PC-9 (cell line): Measurements from ENCODE around the gene TRABD. TPM values are rescaled to one million over a fixed set of nuclear protein-coding genes. Genes with fewer than 3 reads are reported as not detected.

Experiments used
- BruUV-seq: library from RNA; stranded (reverse); fragments of 400-500 nt; replicated peaks from 2 replicates; lab custom pipeline; 2021; lab: Mats Ljungman, UMichigan
- CTCF ChIA-PET: fragments of 300-600 bp; sonication (Branson Sonifier 250); formaldehyde crosslinking; loops from one replicate; lab custom pipeline; 2022; ENCODE audit warnings: antibody characterized with exemption; lab: Charles Lee
- POLR2A ChIA-PET: fragments of 300-600 bp; sonication (Branson Sonifier 250); formaldehyde crosslinking; loops from one replicate; lab custom pipeline; 2022; ENCODE audit warnings: antibody characterized with exemption; ENCODE audit not compliant: unreplicated experiment; lab: Charles Lee
- DNase-seq, 2 experiments: peaks; one replicate each; pipeline versions ENCODE4 v3.0.0 to v3.0.0-alpha.2; 2015 to 2022; ENCODE audit warnings: mixed read lengths in 1 of 2
- H2AFZ ChIP-seq: fragments of 200-600 bp; sonication (generic); 2 replicates; pipeline ENCODE4 v1.8.1; 2017; ENCODE audit warnings: antibody characterized with exemption
- H3F3A ChIP-seq: fragments of 200-600 bp; sonication (generic); 2 replicates; pipeline ENCODE4 v1.8.1; 2017; ENCODE audit warnings: antibody characterized with exemption, mild to moderate bottlenecking, low read depth; ENCODE audit not compliant: insufficient read depth
- H3K27ac ChIP-seq: fragments of 200-600 bp; sonication (generic); 2 replicates; pipeline ENCODE4 v1.6.1; 2016; ENCODE audit warnings: mixed run types
- H3K27me3 ChIP-seq: fragments of 200-600 bp; sonication (generic); 2 replicates; pipeline ENCODE4 v1.6.1; 2016; ENCODE audit warnings: low read depth, mixed run types; ENCODE audit not compliant: insufficient read depth
- H3K36me3 ChIP-seq: fragments of 200-600 bp; sonication (generic); 2 replicates; pipeline ENCODE4 v1.6.1; 2016; ENCODE audit warnings: low read depth, mixed run types
- H3K4me1 ChIP-seq: fragments of 200-600 bp; sonication (generic); replicated peaks from 2 replicates; pipeline ENCODE4 v1.6.1; 2016; ENCODE audit warnings: mixed run types; ENCODE audit not compliant: insufficient read depth
- H3K4me2 ChIP-seq: fragments of 200-600 bp; sonication (generic); 2 replicates; pipeline ENCODE4 v1.6.1; 2017; ENCODE audit warnings: mixed run types
- H3K4me3 ChIP-seq: fragments of 200-600 bp; sonication (generic); 2 replicates; pipeline ENCODE4 v1.6.1; 2016; ENCODE audit warnings: mixed run types
- H3K79me2 ChIP-seq: fragments of 200-600 bp; sonication (generic); 2 replicates; pipeline ENCODE4 v1.6.1; 2017; ENCODE audit warnings: low read depth, mixed run types
- H3K9me2 ChIP-seq: fragments of 200-600 bp; sonication (generic); 2 replicates; pipeline ENCODE4 v1.8.1; 2017; ENCODE audit warnings: mild to moderate bottlenecking; ENCODE audit not compliant: insufficient read depth
- H3K9me3 ChIP-seq: fragments of 200-600 bp; sonication (generic); 2 replicates; pipeline ENCODE4 v1.8.1; 2016; ENCODE audit warnings: low read depth; ENCODE audit not compliant: insufficient read depth
- H4K20me1 ChIP-seq: fragments of 200-600 bp; sonication (generic); 2 replicates; pipeline ENCODE4 v1.8.1; 2017; ENCODE audit not compliant: insufficient read depth
- CTCF ChIP-seq: fragments of 200-600 bp; sonication (generic); conservative IDR thresholded peaks from 2 replicates; pipeline ENCODE4 v1.6.1; 2017; ENCODE audit warnings: mixed run types, antibody characterized with exemption, mild to moderate bottlenecking, moderate library complexity
- EZH2 ChIP-seq: fragments of 200-600 bp; sonication (generic); IDR thresholded peaks from 2 replicates; pipeline ENCODE4 v1.8.0; 2017; ENCODE audit warnings: antibody characterized with exemption, low read depth
- intact Hi-C: fragments of 100-400 bp; cut with micrococcal nuclease; formaldehyde crosslinking; loops from one replicate; pipeline ENCODE4 v1.10.0; 2022; ENCODE audit not compliant: unreplicated experiment
- total RNA-seq: library from RNA; stranded (reverse); gene quantifications from 2 replicates; pipeline ENCODE4 v1.2.3, GENCODE V29; 2021

TRABD gene
- total RNA-seq, 1 experiment from 2014 or later = 68.2 TPM

- Histone ChIP-seq H3K4me3 (peak overlapping the region; percentile 56; the same call in 1 of the 2 replicates), H3K27ac (no peak overlapping the region), H3K9me3 (no peaks in the 10 kb centered on the region), H3F3A (peaks cover 10% of the 10 kb centered on the region; the same call in 1 of the 2 replicates), H3K36me3 (no peaks in the 10 kb centered on the region), H3K4me1 (peaks cover 13% of the 10 kb centered on the region), H3K27me3 (no peaks in the 10 kb centered on the region), H4K20me1 (no peaks in the 10 kb centered on the region), H2AFZ (no peak overlapping the region), H3K4me2 (peak overlapping the region; percentile 67), H3K79me2 (peaks cover 4% of the 10 kb centered on the region; the same call in 1 of the 2 replicates), H3K9me2 (no peaks in the 10 kb centered on the region)
- no peak for TF ChIP-seq CTCF
- no peak for TF ChIP-seq EZH2
- DNase-seq = no peak
- POLR2A ChIA-PET = no interaction called here
- intact Hi-C loops = no loop called here
- TSS peak; percentile 83 for BruUV-seq
- CTCF ChIA-PET = no interaction called here
Observed at GRCh38 chr22:50169181-50169759, 16.4 kb upstream of the TRABD start.

- ChIA-PET CTCF (no interaction called here), POLR2A (no interaction called here)
- Histone ChIP-seq H3K4me2 (peak overlapping the region; percentile 67), H3K9me2 (no peaks in the 10 kb centered on the region), H2AFZ (no peak overlapping the region), H3K36me3 (no peaks in the 10 kb centered on the region), H3F3A (peaks cover 10% of the 10 kb centered on the region; the same call in 1 of the 2 replicates), H3K4me1 (peaks cover 13% of the 10 kb centered on the region), H3K9me3 (no peaks in the 10 kb centered on the region), H4K20me1 (no peaks in the 10 kb centered on the region), H3K79me2 (peaks cover 4% of the 10 kb centered on the region; the same call in 1 of the 2 replicates), H3K4me3 (peak overlapping the region; percentile 56; the same call in 1 of the 2 replicates), H3K27ac (no peak overlapping the region), H3K27me3 (no peaks in the 10 kb centered on the region)
- peak; percentile 46 to 62 for DNase-seq
- no TSS peak for BruUV-seq
- intact Hi-C loops = no loop called here
- no peak for TF ChIP-seq CTCF
- TF ChIP-seq EZH2 = no peak
Observed at GRCh38 chr22:50169774-50170341, 15.9 kb upstream of the TRABD start.

GRCh38 chr22:50170453-50171318, 15.0 kb upstream of the TRABD start, which contains the start of gene PANX2:
TSS of gene PANX2 (plus strand) at chr22:50170731. CDS start at chr22:50170731, 0 bp downstream.
- CTCF ChIA-PET = interaction anchor here (0.6 kb wide), 1 partner anchor 21 kb away, joined by 3 read pairs; no protein-coding TSS in a partner anchor
- H3K9me2 ChIP-seq = no peaks in the 10 kb centered on the region
- TF ChIP-seq EZH2 = no peak
- H3K79me2 ChIP-seq = peaks cover 4% of the 10 kb centered on the region; the same call in 1 of the 2 replicates
- POLR2A ChIA-PET = no interaction called here
- H3K27ac ChIP-seq = no peak within 1 kb of the TSS
- intact Hi-C loops = no loop called here
- H3K4me2 ChIP-seq = peak within 1 kb of the TSS; percentile 99
- no peaks in the 10 kb centered on the region for H3K9me3 ChIP-seq
- H3K4me3 ChIP-seq = peak within 1 kb of the TSS; percentile 86
- H3K27me3 ChIP-seq = no peaks in the 10 kb centered on the region
- H3F3A ChIP-seq = peaks cover 10% of the 10 kb centered on the region; the same call in 1 of the 2 replicates
- no peaks in the 10 kb centered on the region for H3K36me3 ChIP-seq
- peaks cover 8% of the 10 kb centered on the region; the same call in 1 of the 2 replicates for H4K20me1 ChIP-seq
- BruUV-seq = no TSS peak
- peaks cover 13% of the 10 kb centered on the region for H3K4me1 ChIP-seq
- no peak for DNase-seq
- H2AFZ ChIP-seq = peak within 1 kb of the TSS; percentile 23; the same call in 1 of the 2 replicates
